ENCODE data around the gene MAMLD1. TPM values are rescaled to one million over a fixed set of nuclear protein-coding genes. Genes with fewer than 3 reads are reported as not detected.
A peak's percentile ranks its signal among the peaks of the same experiment; 100 is the strongest.

The MAMLD1 gene
- total and polyA plus RNA-seq, 2 experiments from 2014 or later = 4.1 to 9.0 TPM

DNA sequence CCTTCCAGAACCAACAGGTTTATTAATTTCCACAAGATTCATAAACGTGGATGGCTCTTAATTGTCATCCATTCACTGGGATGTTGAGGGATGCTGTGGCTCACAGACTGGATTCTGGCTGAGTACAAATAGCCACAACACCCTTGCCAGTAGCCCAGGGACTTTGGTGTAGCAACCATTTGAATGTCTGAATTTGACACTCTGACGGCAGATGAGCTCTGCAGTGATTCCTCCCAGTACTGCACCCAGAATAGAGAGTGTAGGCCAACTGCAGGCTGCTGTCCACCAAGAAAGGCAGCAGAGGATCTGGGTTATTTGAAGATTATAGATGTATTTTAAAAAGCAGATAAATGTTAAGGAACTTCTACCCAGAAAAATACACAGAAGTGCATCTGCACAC is 15.6 kb upstream of the MAMLD1 start:
- H3K9ac ChIP-seq = no peak overlapping the region
- no peaks in the 10 kb centered on the region for H3K27me3 ChIP-seq (replicated peaks; ENCODE audit: insufficient read depth)
- no peaks in the 10 kb centered on the region for H3K9me3 ChIP-seq (ENCODE audit: low read depth)
- no peaks in the 10 kb centered on the region for H3K9me2 ChIP-seq (ENCODE audit: insufficient read depth)
- DNase-seq = no peak
- no peak overlapping the region for H3K4me3 ChIP-seq
- H4K20me1 ChIP-seq (ENCODE audit: insufficient read depth) = no peaks in the 10 kb centered on the region
- TF ChIP-seq EZH2 (IDR thresholded peaks at IDR 0.05; ENCODE audit: insufficient read depth, poor library complexity, severe bottlenecking) (no peak), EZH2phosphoT487 (IDR thresholded peaks at IDR 0.05; ENCODE audit: insufficient read depth, low read depth) (no peak)
- no peaks in the 10 kb centered on the region for H3F3A ChIP-seq (ENCODE audit: insufficient read depth)
- in situ Hi-C loops (cut with MboI) = no loop called here
- no peak overlapping the region for H3K27ac ChIP-seq
- H2AFZ ChIP-seq = no peak overlapping the region
- H3K4me2 ChIP-seq (ENCODE audit: unreplicated experiment) = no peak overlapping the region
- no peaks in the 10 kb centered on the region for H3K4me1 ChIP-seq (ENCODE audit: insufficient read depth)
- H3K36me3 ChIP-seq (ENCODE audit: low read depth) = no peaks in the 10 kb centered on the region
- no peaks in the 10 kb centered on the region for H3K79me2 ChIP-seq (ENCODE audit: insufficient read depth)
- WGBS, 2 experiments (ENCODE audit: low coverage in 1 of 2, low lambda C conversion rate in 2 of 2, missing lambda C conversion rate in 2 of 2) = 88 to 92% methylated on average over 2 of the region's 2 CpGs

DNA sequence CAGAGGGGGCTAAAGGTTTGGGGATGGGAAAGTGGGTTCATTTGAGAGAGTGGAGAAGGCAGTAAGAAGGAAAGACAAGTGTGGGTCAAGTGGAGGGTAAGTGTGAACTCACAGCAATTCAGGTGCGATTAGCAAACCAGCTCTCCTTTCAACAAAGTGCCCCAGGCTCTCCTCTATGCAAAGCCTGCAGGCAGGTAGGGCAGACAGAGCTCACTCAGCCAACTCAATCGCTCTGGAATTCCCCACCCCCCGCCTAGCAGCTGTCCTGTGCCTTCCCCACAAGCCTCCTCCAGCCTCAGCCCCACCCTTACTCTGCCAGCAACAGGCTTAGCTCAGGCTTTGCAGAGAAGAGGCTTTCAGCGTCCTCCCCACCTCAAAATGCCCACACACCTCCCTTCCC is 14.8 kb upstream of the MAMLD1 start:
- no peaks in the 10 kb centered on the region for H4K20me1 ChIP-seq (ENCODE audit: insufficient read depth)
- no peaks in the 10 kb centered on the region for H3K27me3 ChIP-seq (replicated peaks; ENCODE audit: insufficient read depth)
- no peaks in the 10 kb centered on the region for H3K4me1 ChIP-seq (ENCODE audit: insufficient read depth)
- no peaks in the 10 kb centered on the region for H3K9me3 ChIP-seq (ENCODE audit: low read depth)
- no peaks in the 10 kb centered on the region for H3F3A ChIP-seq (ENCODE audit: insufficient read depth)
- TF ChIP-seq EZH2phosphoT487 (IDR thresholded peaks at IDR 0.05; ENCODE audit: insufficient read depth, low read depth) (no peak), EZH2 (IDR thresholded peaks at IDR 0.05; ENCODE audit: insufficient read depth, poor library complexity, severe bottlenecking) (no peak)
- H3K79me2 ChIP-seq (ENCODE audit: insufficient read depth) = no peaks in the 10 kb centered on the region
- no peak overlapping the region for H3K9ac ChIP-seq
- no peaks in the 10 kb centered on the region for H3K36me3 ChIP-seq (ENCODE audit: low read depth)
- in situ Hi-C loops (cut with MboI) = no loop called here
- H3K27ac ChIP-seq = no peak overlapping the region
- no peak overlapping the region for H3K4me2 ChIP-seq (ENCODE audit: unreplicated experiment)
- H2AFZ ChIP-seq = no peak overlapping the region
- H3K9me2 ChIP-seq (ENCODE audit: insufficient read depth) = no peaks in the 10 kb centered on the region
- WGBS, 2 experiments (ENCODE audit: low coverage in 1 of 2, low lambda C conversion rate in 2 of 2, missing lambda C conversion rate in 2 of 2) = 15% methylated on average over 4 of the region's 4 CpGs; no CpG with 5 or more reads in 1 of the 2 experiments
- DNase-seq = peak; percentile 20
- H3K4me3 ChIP-seq = no peak overlapping the region

DNA sequence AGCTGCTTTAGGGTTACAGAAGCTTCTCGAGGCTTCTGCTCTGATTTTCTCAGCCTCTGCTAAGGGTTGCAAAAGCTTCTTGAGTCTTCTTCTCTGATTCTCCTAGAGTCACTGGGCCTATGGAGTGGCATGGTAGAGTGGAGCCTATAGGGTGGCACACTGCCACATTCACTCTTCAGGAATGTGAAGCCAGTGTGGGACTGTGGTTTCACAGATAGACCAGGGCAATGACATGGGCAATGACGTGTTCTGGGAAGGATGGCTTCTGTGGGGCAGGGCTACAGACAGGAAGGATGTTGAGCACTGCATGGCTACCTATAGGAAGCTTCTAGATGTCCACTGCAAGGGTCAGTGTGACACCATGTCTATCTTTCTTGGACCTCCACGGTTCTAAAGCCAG is 11.0 kb upstream of the MAMLD1 start:
- no peak overlapping the region for H2AFZ ChIP-seq
- H3K27me3 ChIP-seq (replicated peaks; ENCODE audit: insufficient read depth) = no peaks in the 10 kb centered on the region
- H4K20me1 ChIP-seq (ENCODE audit: insufficient read depth) = no peaks in the 10 kb centered on the region
- H3F3A ChIP-seq (ENCODE audit: insufficient read depth) = no peaks in the 10 kb centered on the region
- peak; percentile 13 for DNase-seq
- no peaks in the 10 kb centered on the region for H3K36me3 ChIP-seq (ENCODE audit: low read depth)
- in situ Hi-C loops (cut with MboI) = loop anchor here (25.0 kb wide), 1 partner anchor 390 kb away; no protein-coding TSS in a partner anchor
- H3K4me2 ChIP-seq (ENCODE audit: unreplicated experiment) = no peak overlapping the region
- no peaks in the 10 kb centered on the region for H3K79me2 ChIP-seq (ENCODE audit: insufficient read depth)
- no peak overlapping the region for H3K4me3 ChIP-seq
- WGBS, 2 experiments (ENCODE audit: low coverage in 1 of 2, low lambda C conversion rate in 2 of 2, missing lambda C conversion rate in 2 of 2) = 46 to 68% methylated on average over 2 to 3 of the region's 3 CpGs
- no peaks in the 10 kb centered on the region for H3K4me1 ChIP-seq (ENCODE audit: insufficient read depth)
- H3K9me2 ChIP-seq (ENCODE audit: insufficient read depth) = no peaks in the 10 kb centered on the region
- no peaks in the 10 kb centered on the region for H3K9me3 ChIP-seq (ENCODE audit: low read depth)
- no peak overlapping the region for H3K9ac ChIP-seq
- no peak overlapping the region for H3K27ac ChIP-seq
- no peak for TF ChIP-seq EZH2phosphoT487 (IDR thresholded peaks at IDR 0.05; ENCODE audit: insufficient read depth, low read depth)
- TF ChIP-seq EZH2 (IDR thresholded peaks at IDR 0.05; ENCODE audit: insufficient read depth, poor library complexity, severe bottlenecking) = no peak

DNA sequence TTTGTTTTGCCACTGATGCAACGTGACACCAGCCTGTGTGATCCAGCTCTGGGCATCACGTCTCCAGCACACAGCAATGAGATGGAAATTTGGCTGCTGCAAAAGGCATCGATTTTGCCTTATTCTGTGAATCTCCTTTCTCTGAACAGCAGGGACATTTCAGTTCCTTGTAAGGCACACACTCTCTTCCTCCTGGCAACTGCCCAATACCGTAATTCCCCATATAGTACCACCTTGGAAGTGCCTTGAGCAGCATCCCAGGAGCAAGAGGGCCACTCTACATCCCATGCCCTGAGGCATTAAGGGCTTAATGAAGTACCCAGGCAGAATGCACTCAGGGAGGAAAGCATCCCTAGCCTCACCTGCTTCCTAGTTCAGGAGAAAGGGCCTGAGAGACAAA is 10.5 kb upstream of the MAMLD1 start:
- Histone ChIP-seq H3K9ac (no peak overlapping the region), H3K36me3 (ENCODE audit: low read depth) (no peaks in the 10 kb centered on the region), H3K9me2 (ENCODE audit: insufficient read depth) (no peaks in the 10 kb centered on the region), H3K9me3 (ENCODE audit: low read depth) (no peaks in the 10 kb centered on the region), H3K27ac (no peak overlapping the region), H3K4me2 (ENCODE audit: unreplicated experiment) (no peak overlapping the region), H3K4me3 (no peak overlapping the region), H4K20me1 (ENCODE audit: insufficient read depth) (no peaks in the 10 kb centered on the region), H3F3A (ENCODE audit: insufficient read depth) (no peaks in the 10 kb centered on the region), H3K27me3 (replicated peaks; ENCODE audit: insufficient read depth) (no peaks in the 10 kb centered on the region), H2AFZ (no peak overlapping the region), H3K79me2 (ENCODE audit: insufficient read depth) (no peaks in the 10 kb centered on the region), H3K4me1 (ENCODE audit: insufficient read depth) (no peaks in the 10 kb centered on the region)
- in situ Hi-C loops (cut with MboI) = loop anchor here (25.0 kb wide), 1 partner anchor 390 kb away; no protein-coding TSS in a partner anchor
- no peak for DNase-seq
- whole genome bisulfite sequencing, 2 experiments (ENCODE audit: low coverage in 1 of 2, low lambda C conversion rate in 2 of 2, missing lambda C conversion rate in 2 of 2) = 46 to 48% methylated on average over 4 of the region's 4 CpGs
- TF ChIP-seq EZH2phosphoT487 (IDR thresholded peaks at IDR 0.05; ENCODE audit: insufficient read depth, low read depth) (no peak), EZH2 (IDR thresholded peaks at IDR 0.05; ENCODE audit: insufficient read depth, poor library complexity, severe bottlenecking) (no peak)

DNA sequence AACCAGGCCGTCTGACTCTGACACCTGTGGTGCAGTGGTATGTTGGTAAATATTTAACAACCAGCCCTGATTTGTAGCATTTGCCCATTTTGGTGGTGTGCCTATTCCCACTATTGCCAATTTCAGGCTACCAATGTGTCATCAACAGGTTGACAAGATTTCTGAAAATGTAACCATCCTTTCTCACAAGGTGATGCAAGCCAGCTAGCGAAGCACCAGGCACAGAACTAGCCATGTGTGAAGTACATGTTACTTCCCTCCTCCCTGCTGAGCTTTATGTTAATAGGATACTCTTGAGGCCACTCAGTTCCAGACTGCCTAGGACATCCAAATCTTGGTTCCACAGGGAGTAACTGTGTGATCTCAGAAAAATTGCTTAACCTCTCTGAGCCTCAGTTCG is 7.2 kb upstream of the MAMLD1 start:
- Histone ChIP-seq H3K4me2 (ENCODE audit: unreplicated experiment) (no peak overlapping the region), H3K9ac (no peak overlapping the region), H3K4me1 (ENCODE audit: insufficient read depth) (no peaks in the 10 kb centered on the region), H4K20me1 (ENCODE audit: insufficient read depth) (no peaks in the 10 kb centered on the region), H3K79me2 (ENCODE audit: insufficient read depth) (no peaks in the 10 kb centered on the region), H3K9me2 (ENCODE audit: insufficient read depth) (no peaks in the 10 kb centered on the region), H3K9me3 (ENCODE audit: low read depth) (no peaks in the 10 kb centered on the region), H3K27me3 (replicated peaks; ENCODE audit: insufficient read depth) (no peaks in the 10 kb centered on the region), H3K27ac (no peak overlapping the region), H3K4me3 (no peak overlapping the region), H3F3A (ENCODE audit: insufficient read depth) (no peaks in the 10 kb centered on the region), H2AFZ (no peak overlapping the region), H3K36me3 (ENCODE audit: low read depth) (no peaks in the 10 kb centered on the region)
- in situ Hi-C loops (cut with MboI) = loop anchor here (25.0 kb wide), 1 partner anchor 394 kb away; no protein-coding TSS in a partner anchor
- no peak for DNase-seq
- TF ChIP-seq EZH2phosphoT487 (IDR thresholded peaks at IDR 0.05; ENCODE audit: insufficient read depth, low read depth) (no peak), EZH2 (IDR thresholded peaks at IDR 0.05; ENCODE audit: insufficient read depth, poor library complexity, severe bottlenecking) (no peak)
- WGBS, 2 experiments (ENCODE audit: low coverage in 1 of 2, low lambda C conversion rate in 2 of 2, missing lambda C conversion rate in 2 of 2) = 67 to 74% methylated on average over 3 of the region's 3 CpGs
